Hepatocyte (in vitro differentiated cells): Measurements from ENCODE around the gene IL1R1. TPM values are rescaled to one million over a fixed set of nuclear protein-coding genes. Genes with fewer than 3 reads are reported as not detected.

ENCODE experiments used
- DNase-seq: peaks from one replicate; pipeline ENCODE4 v3.0.0-alpha.2; 2016; ENCODE audit warnings: low spot score
- H2AFZ ChIP-seq: fragments of 200-600 bp; sonication (generic); 2 replicates; pipeline ENCODE4 v1.6.0; 2016; ENCODE audit warnings: antibody characterized with exemption, mild to moderate bottlenecking
- H3K27ac ChIP-seq: fragments of 200-600 bp; sonication (generic); 2 replicates; pipeline ENCODE4 v1.5.1; 2016; ENCODE audit warnings: mild to moderate bottlenecking
- H3K27me3 ChIP-seq: fragments of 200-600 bp; sonication (generic); 2 replicates; pipeline ENCODE4 v1.6.1; 2016
- H3K36me3 ChIP-seq: fragments of 200-600 bp; sonication (generic); replicated peaks from 2 replicates; pipeline ENCODE4 v1.5.1; 2016; ENCODE audit warnings: low read depth; ENCODE audit not compliant: insufficient read depth
- H3K4me1 ChIP-seq: fragments of 200-600 bp; sonication (generic); 2 replicates; pipeline ENCODE4 v1.5.1; 2016; ENCODE audit warnings: mild to moderate bottlenecking, moderate library complexity; ENCODE audit not compliant: insufficient read depth
- H3K4me2 ChIP-seq: fragments of 200-600 bp; sonication (generic); 2 replicates; pipeline ENCODE4 v1.6.0; 2016
- H3K4me3 ChIP-seq: fragments of 200-600 bp; sonication (generic); 2 replicates; pipeline ENCODE4 v1.5.1; 2016; ENCODE audit warnings: mild to moderate bottlenecking
- H3K79me2 ChIP-seq: fragments of 200-600 bp; sonication (generic); 2 replicates; pipeline ENCODE4 v1.6.0; 2017; ENCODE audit warnings: mild to moderate bottlenecking
- H3K9me2 ChIP-seq: fragments of 200-600 bp; sonication (generic); replicated peaks from 2 replicates; pipeline ENCODE4 v1.6.0; 2017; ENCODE audit warnings: mild to moderate bottlenecking; ENCODE audit not compliant: insufficient read depth
- H3K9me3 ChIP-seq: fragments of 200-600 bp; sonication (generic); 2 replicates; pipeline ENCODE4 v1.5.1; 2016; ENCODE audit warnings: low read depth, mild to moderate bottlenecking
- H4K20me1 ChIP-seq: fragments of 200-600 bp; sonication (generic); 2 replicates; pipeline ENCODE4 v1.6.0; 2016; ENCODE audit warnings: mild to moderate bottlenecking; ENCODE audit not compliant: insufficient read depth, poor library complexity, severe bottlenecking
- CTCF ChIP-seq: fragments of 200-600 bp; sonication (generic); IDR thresholded peaks from 2 replicates; pipeline ENCODE4 v1.5.1; 2016; ENCODE audit warnings: antibody characterized with exemption, mild to moderate bottlenecking; ENCODE audit not compliant: poor library complexity
- EZH2 ChIP-seq: fragments of 200-600 bp; sonication (generic); IDR thresholded peaks from 2 replicates; pipeline ENCODE4 v1.6.1; 2016; ENCODE audit warnings: antibody characterized with exemption, mild to moderate bottlenecking, borderline replicate concordance
- EZH2phosphoT487 ChIP-seq: fragments of 200-600 bp; sonication (generic); IDR thresholded peaks from one replicate; pipeline ENCODE4 v1.6.1; 2018; ENCODE audit warnings: antibody characterized with exemption, mild to moderate bottlenecking, low read depth, moderate library complexity; ENCODE audit not compliant: unreplicated experiment, severe bottlenecking
- WGBS: methylation state at CpG from one replicate; pipeline ENCODE4 v1.1.6; 2016; ENCODE audit warnings: low lambda C conversion rate; ENCODE audit errors: missing lambda C conversion rate; 5-methylcytosine and 5-hydroxymethylcytosine counted together
- polyA plus RNA-seq: library from polyadenylated mRNA; unstranded; fragments of >200 nt; fragmentation: Nextera tagmentation; extraction: Ambion mirVana; gene quantifications from 2 replicates; pipeline ENCODE4 v1.2.1, GENCODE V29; 2016
- total RNA-seq: library from RNA; depleted of rRNA; stranded (reverse); fragments of >200 nt; gene quantifications from 2 replicates; pipeline ENCODE4 v1.2.3, GENCODE V29; 2014

IL1R1 gene
- total and polyA plus RNA-seq, 2 experiments from 2014 or later = 49.6 to 72.8 TPM

GRCh38 chr2:102206666-102207341 lies 64.3 kb downstream of the IL1R1 start:
- Histone ChIP-seq H3K4me3 (no peak overlapping the region), H3K4me2 (no peak overlapping the region), H3K9me2 (no peaks in the 10 kb centered on the region), H2AFZ (no peak overlapping the region), H3K27me3 (no peaks in the 10 kb centered on the region), H3K4me1 (no peaks in the 10 kb centered on the region), H4K20me1 (no peaks in the 10 kb centered on the region), H3K9me3 (no peaks in the 10 kb centered on the region), H3K27ac (no peak overlapping the region), H3K79me2 (no peaks in the 10 kb centered on the region), H3K36me3 (no peaks in the 10 kb centered on the region)
- TF ChIP-seq EZH2 = no peak
- no peak for TF ChIP-seq EZH2phosphoT487
- TF ChIP-seq CTCF = no peak
- 87% methylated on average over 5 of the region's 5 CpGs for WGBS
- DNase-seq = no peak

- H2AFZ ChIP-seq = no peak overlapping the region
- H3K4me2 ChIP-seq = no peak overlapping the region
- H3K9me2 ChIP-seq = no peaks in the 10 kb centered on the region
- H4K20me1 ChIP-seq = no peaks in the 10 kb centered on the region
- H3K27me3 ChIP-seq = no peaks in the 10 kb centered on the region
- H3K79me2 ChIP-seq = no peaks in the 10 kb centered on the region
- DNase-seq = no peak
- TF ChIP-seq CTCF = no peak
- TF ChIP-seq EZH2phosphoT487 = no peak
- no peak for TF ChIP-seq EZH2
- no peak overlapping the region for H3K27ac ChIP-seq
- H3K4me1 ChIP-seq = no peaks in the 10 kb centered on the region
- H3K9me3 ChIP-seq = no peaks in the 10 kb centered on the region
- H3K4me3 ChIP-seq = no peak overlapping the region
- no peaks in the 10 kb centered on the region for H3K36me3 ChIP-seq
Measured at GRCh38 chr2:102208774-102209173, 66.2 kb downstream of the IL1R1 start.

DNA sequence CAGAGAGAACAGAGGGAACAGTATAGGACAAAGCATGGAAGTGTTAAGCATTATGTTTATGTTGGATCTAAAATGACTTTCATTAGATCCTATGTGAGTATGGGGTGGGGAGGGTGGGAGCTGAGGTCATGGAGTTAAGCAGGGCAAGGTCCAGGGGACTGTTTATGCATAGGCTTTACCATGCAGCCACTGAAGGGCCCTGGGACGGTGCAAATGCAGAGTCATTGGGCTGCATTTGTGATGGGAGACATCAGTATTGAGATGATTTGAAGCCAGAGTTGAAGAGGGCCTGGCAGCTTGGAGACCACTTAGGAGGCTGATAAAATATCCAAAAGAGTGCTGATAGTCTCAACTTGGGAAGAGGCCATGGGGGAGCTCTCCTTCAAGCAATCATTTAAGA lies 66.9 kb downstream of the IL1R1 start:
- DNase-seq = no peak
- Histone ChIP-seq H4K20me1 (no peaks in the 10 kb centered on the region), H3K27ac (no peak overlapping the region), H3K79me2 (no peaks in the 10 kb centered on the region), H3K9me2 (no peaks in the 10 kb centered on the region), H3K4me2 (no peak overlapping the region), H3K4me3 (no peak overlapping the region), H3K27me3 (no peaks in the 10 kb centered on the region), H3K4me1 (no peaks in the 10 kb centered on the region), H2AFZ (no peak overlapping the region), H3K9me3 (no peaks in the 10 kb centered on the region), H3K36me3 (no peaks in the 10 kb centered on the region)
- no peak for TF ChIP-seq CTCF
- TF ChIP-seq EZH2phosphoT487 = no peak
- no peak for TF ChIP-seq EZH2
- WGBS = 73% methylated on average over 1 of the region's 1 CpG

DNA sequence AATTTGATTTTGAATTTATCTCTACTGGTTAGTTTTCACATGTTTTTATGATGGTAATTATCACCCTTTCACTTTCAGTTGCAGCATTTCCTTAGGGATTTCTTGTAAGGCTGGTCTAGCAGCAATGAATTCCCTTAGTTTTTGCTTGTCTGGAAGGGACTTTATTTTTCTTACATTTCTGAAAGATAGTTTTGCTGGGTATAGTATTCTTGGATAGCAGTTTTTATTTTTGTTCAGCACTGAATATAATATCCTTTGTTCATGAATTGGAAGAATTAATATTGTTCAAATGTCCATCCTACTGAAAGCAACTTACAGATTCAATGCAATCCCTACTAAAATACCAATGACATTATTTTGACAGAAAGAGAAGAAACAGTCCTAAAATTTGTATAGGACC lies 74.5 kb downstream of the IL1R1 start:
- no peaks in the 10 kb centered on the region for H4K20me1 ChIP-seq
- H3K27me3 ChIP-seq = no peaks in the 10 kb centered on the region
- no peaks in the 10 kb centered on the region for H3K4me1 ChIP-seq
- no peak overlapping the region for H2AFZ ChIP-seq
- H3K36me3 ChIP-seq = peaks cover 4% of the 10 kb centered on the region
- DNase-seq = no peak
- H3K4me2 ChIP-seq = no peak overlapping the region
- no peak overlapping the region for H3K27ac ChIP-seq
- H3K79me2 ChIP-seq = no peaks in the 10 kb centered on the region
- no peaks in the 10 kb centered on the region for H3K9me2 ChIP-seq
- no peak overlapping the region for H3K4me3 ChIP-seq
- TF ChIP-seq EZH2 (no peak), EZH2phosphoT487 (no peak), CTCF (no peak)
- H3K9me3 ChIP-seq = peaks cover 15% of the 10 kb centered on the region
